Measurements from ENCODE around the gene ATF6. TPM values are rescaled to one million over a fixed set of nuclear protein-coding genes. Genes with fewer than 3 reads are reported as not detected.

The ATF6 gene
- total RNA-seq, 1 donor from 2014 or later, result 39.4 TPM

DNA sequence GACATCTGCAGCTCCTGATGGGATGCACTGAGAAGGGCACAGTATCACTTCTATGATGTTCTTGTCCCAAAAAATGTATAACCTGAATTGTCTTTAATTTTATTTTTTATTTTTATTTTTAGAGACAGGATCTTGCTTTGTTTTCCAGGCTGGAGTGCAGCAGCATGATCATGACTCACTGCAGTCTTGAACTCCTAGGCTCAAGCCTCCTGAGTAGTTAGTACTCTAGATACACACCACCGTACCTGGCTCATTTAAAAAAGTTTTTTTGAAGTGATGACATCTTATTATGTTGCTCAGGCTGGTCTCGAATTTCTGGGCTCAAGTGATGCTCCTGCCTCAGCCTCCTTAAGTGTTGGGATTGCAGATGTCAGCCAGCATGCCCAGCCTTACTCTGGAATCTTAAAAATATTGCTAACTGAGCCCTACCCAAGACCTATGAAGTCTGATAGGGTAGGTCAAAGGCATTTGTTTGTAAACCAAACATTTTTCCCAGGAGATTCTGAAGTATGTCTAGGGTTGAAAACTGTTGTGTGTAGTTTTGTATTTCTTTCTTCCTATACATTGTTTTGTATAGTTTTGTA is 68.9 kb downstream of the ATF6 start:
- no peak for DNase-seq (ENCODE audit: low spot score)

GRCh38 chr1:161836018-161836417 is 69.9 kb downstream of the ATF6 start:
- no peak for DNase-seq (ENCODE audit: low spot score)

GRCh38 chr1:161838362-161838761 is 72.2 kb downstream of the ATF6 start:
- no peak for DNase-seq (ENCODE audit: low spot score)

DNA sequence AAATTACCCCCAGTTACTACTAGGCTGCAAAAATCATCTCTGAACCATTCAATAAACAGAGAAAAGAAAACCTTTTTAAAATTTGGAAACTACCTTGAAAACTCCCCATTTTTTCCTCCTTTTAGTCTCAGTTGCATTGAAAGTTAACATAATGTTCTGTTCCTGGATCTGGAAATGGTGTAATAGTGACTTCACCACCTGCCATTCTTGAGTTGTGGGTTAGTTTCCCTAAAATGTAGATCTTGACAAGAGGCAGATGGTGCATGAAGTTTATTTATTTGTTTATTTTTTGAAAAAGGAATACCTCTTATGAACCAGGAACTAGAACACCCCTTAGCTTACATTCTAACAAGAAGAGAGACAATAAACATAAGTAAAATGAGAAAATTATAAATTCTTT is 72.8 kb downstream of the ATF6 start:
- DNase-seq (ENCODE audit: low spot score), result no peak

DNA sequence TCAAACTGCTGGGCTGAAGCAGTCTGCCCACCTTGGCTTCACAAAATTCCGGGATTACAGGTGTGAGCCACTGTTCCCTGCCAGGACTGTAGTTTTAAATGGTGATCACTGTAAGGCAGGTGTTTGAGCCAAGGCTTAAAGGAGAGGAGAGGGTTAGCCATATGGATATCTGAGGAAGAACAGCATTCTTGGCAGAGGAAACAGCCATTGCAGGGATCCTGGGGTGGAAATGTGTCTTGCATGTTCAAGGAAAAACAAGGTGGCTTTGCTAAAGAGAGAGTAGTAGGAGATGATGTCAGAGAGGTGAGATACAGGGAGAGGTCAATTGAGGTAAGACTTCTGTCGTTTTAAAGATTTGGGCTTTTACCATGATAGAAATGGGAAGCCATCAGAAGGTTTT is 73.5 kb downstream of the ATF6 start:
- no peak for DNase-seq (ENCODE audit: low spot score)

- DNase-seq (ENCODE audit: low spot score), result no peak
Measured at GRCh38 chr1:161840363-161840762, 74.2 kb downstream of the ATF6 start.

DNA sequence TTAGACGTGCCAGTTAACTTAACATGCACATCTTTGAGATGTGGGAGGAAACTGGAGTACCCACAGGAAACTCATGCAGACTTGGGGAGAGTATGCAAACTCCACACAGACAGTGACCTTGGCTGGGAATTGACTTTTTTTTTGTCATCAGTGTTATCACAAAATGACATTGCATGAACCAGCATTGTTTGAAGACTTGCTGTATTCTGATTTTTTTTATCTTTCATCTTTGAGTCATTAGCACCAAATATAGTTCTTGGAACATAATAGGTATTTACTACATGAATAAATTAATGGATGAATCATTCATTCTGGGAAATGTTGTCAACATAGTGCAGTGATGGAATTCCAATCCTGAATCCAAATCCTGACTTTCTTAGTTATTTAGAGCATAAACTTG is 77.0 kb downstream of the ATF6 start:
- DNase-seq (ENCODE audit: low spot score), result no peak

GRCh38 chr1:161844696-161845095 is 78.6 kb downstream of the ATF6 start:
- DNase-seq (ENCODE audit: low spot score), result no peak

- DNase-seq (ENCODE audit: low spot score), result no peak
Measured at GRCh38 chr1:161848676-161849075, 82.6 kb downstream of the ATF6 start.

DNA sequence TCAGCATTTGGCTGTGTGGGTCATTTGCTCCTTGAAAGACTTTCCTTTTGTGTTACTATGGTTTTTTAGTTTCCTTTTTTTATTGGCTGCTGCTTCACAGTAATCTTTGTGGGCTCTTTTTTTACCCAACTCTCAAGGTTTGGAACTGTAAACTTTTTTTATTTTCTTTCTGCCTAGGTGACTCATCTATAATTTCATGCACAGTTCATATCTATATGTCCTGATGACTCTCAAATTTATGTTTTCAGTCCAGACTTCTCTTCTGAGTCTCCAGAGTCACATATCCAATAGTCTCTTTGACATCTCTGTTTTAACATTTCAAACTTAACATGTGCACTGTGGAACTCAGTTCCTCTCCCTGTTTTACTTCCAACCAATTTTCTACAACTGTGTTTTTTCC is 83.4 kb downstream of the ATF6 start:
- DNase-seq (ENCODE audit: low spot score), result no peak

GRCh38 chr1:161855260-161855659 is 89.1 kb downstream of the ATF6 start:
- DNase-seq (ENCODE audit: low spot score), result no peak

GRCh38 chr1:161858271-161858670 is 92.2 kb downstream of the ATF6 start:
- no peak for DNase-seq (ENCODE audit: low spot score)

- DNase-seq (ENCODE audit: low spot score), result no peak
Measured at GRCh38 chr1:161863549-161863948, 97.4 kb downstream of the ATF6 start.

DNA sequence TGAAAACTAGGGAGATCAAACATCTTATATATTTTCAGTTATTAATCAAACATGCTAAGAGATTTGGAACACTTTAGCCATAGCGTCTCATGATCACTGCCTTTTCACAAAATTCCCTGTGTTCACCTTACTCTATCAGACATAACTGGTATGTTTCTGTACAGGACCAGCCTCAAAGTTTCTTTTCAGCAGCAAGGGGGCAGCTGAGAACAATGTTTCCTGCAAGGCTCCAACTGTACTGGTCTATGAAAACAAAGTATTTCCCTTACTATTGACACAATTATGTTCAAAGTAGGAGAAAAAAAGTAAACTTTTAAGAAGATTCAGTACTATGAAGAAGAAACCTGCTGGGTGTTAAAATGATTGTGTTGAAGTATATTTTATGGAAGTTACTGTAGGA is 98.5 kb downstream of the ATF6 start:
- no peak for DNase-seq (ENCODE audit: low spot score)

DNA sequence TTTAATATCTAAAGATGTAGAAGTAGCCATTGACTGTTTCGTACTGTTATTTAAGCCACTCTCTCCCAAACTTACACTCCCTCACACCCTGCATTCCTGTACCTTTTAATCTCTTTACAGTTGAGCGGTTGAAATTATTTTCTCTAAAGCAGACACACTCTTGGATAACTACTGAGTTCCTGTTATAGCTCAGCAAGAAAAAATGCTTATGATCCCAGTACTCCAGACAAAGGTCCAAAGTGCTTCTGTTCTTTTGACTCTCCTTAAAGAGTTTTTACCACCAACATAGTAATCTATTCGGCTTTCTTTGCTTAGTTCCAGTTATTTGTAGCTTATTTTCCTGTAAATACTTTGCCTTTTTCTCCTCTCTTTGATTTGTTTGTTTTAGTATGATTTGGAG is 100.1 kb downstream of the ATF6 start:
- no peak for DNase-seq (ENCODE audit: low spot score)

DNA sequence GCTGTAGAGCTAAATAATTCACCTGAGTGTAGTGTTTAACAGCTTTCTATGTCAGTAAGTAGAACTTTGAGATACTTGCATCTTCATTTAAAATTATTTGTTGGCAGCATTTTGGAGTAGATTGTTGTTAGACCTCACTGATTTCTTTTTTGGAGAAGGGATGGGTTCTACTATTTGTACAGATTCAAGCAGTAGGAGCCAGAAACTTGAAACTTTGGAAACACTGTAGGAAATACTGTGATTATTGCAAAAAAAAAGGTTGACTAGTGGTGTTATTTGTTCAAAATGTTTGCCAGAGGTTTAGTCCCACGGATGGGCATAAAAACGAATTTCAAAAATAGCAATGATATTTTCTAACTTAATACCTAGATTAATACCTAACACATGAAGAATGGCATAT is 102.7 kb downstream of the ATF6 start:
- DNase-seq (ENCODE audit: low spot score), result no peak

DNA sequence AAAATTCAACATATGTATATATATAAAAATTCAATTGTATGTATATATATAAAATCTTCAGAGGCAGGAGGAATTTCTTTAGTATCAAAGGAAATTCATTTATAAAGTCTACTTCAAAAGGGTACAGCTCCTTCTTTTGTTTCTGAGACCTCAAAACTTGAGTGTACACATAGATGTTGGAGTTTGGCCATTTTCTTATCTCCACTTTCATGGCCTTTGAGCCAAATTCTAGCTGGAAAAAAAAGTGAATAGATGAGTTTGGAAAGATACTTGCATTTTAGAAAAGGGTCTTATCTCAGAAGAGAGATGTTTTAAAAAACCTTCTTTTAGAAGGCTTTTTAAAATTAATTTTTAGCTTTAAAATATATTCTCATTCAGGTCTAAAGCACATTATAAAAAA is 103.2 kb downstream of the ATF6 start:
- DNase-seq (ENCODE audit: low spot score), result no peak

- no peak for DNase-seq (ENCODE audit: low spot score)
Measured at GRCh38 chr1:161872506-161872905, 106.4 kb downstream of the ATF6 start.

GRCh38 chr1:161879261-161879660 is 113.1 kb downstream of the ATF6 start:
- DNase-seq (ENCODE audit: low spot score), result no peak

- no peak for DNase-seq (ENCODE audit: low spot score)
Measured at GRCh38 chr1:161884475-161884874, 118.4 kb downstream of the ATF6 start.

DNA sequence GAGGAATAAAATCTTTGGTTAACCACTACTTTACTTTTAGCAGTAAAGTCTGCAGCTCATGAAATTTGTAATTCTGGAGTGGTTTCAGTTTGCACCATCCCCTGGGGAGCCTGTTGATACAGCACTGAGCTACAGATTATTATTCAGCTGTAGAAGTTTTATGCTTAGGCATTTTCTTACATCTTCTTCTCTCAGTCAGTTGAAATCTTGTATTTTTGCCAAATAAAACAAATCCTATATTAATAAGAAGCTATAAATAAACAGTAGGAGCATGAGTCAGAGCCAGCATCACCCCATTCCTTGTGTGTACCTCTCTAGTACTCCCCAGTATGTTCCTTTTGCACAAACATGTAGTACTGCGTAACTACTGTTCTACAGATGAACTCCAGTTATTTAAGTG is 118.9 kb downstream of the ATF6 start:
- DNase-seq (ENCODE audit: low spot score), result no peak

DNA sequence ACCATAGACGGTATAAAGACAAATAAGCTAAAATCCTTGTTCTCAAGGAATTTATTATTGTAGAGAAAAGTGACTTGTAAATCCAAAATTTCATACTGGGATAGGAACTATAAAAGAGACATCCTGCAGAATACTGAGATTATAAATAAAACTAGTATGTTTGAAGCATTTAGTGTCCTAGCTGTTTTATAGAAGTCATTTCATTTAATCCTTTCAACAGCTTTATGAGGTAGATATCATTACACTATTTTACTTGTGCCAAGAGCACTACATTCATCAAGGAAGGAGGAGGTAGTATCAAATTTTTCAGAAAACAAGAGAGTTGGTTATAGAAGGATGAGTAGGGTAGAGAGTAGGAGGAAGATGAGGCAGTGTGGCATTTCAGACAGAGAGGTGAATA is 119.6 kb downstream of the ATF6 start:
- DNase-seq (ENCODE audit: low spot score), result no peak

DNA sequence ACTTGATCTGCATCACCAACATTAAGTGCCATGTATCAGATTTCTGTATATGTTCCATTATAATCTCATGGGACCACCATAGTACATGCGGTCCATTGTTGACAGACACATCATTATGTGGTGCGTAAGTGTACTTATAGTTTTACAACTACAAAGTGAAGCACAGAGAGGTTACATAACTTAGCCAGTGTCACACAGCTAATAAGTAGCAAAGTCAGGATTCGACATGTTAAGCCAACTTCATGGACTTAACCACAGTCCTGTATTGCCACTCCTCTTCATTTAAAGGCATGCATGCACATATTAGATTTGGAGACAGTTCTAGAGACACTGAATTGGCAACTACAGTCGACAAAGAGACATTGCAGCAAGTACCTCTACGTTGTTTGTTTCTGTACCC is 120.5 kb downstream of the ATF6 start:
- no peak for DNase-seq (ENCODE audit: low spot score)

DNA sequence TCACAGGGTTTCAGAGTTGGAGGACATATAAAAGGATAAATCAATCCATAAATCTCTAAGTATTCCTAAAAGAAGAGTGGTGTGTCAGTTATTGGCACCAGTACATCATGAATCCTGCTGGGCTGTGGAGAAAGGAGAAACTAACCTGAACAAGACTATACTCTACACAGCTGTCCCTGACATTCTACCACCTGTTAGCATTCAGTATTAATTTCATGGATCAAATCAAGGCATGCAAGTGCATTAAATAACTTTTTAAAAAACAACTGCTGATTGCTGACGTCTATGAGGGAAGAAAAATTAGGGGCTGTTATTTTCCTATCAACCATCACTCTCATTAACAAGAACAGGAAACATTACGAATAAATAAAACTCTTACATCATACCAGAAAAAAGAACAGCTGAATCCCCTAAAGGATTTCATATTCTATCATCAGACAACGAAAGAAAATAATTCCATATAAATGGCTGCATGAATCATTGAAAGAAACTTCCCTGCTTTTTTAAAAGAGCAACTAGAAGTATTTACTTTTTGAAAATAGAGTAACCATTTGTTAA is 121.7 kb downstream of the ATF6 start:
- no peak for DNase-seq (ENCODE audit: low spot score)

All from ureter (tissue), 1 donor.